GM12873 (cell line): ENCODE measurements around the gene INAFM2.

Experiments used
- CTCF ChIP-seq: IDR thresholded peaks from 2 replicates; pipeline ENCODE4 v1.5.1; 2012; ENCODE audit warnings: low read depth, mild to moderate bottlenecking, moderate library complexity, low read length, control low read depth; ENCODE audit not compliant: insufficient read depth; ENCODE audit errors: missing control alignments

INAFM2 gene

GRCh38 chr15:40283615-40284300, 39.7 kb upstream of the INAFM2 start:
- TF ChIP-seq CTCF: no peak

- no peak for TF ChIP-seq CTCF
These were observed 38.3 kb upstream of the INAFM2 start for GRCh38 chr15:40285151-40285550.

- TF ChIP-seq CTCF: no peak
These were observed 37.9 kb upstream of the INAFM2 start for GRCh38 chr15:40285554-40286011.

- no peak for TF ChIP-seq CTCF
These were observed 37.4 kb upstream of the INAFM2 start for GRCh38 chr15:40286061-40286532.

- no peak for TF ChIP-seq CTCF
These were observed 36.7 kb upstream of the INAFM2 start for GRCh38 chr15:40286794-40287193.

GRCh38 chr15:40287505-40287904, 36.0 kb upstream of the INAFM2 start:
- TF ChIP-seq CTCF: no peak

GRCh38 chr15:40287968-40288367, 35.5 kb upstream of the INAFM2 start:
- no peak for TF ChIP-seq CTCF
